CD4-positive, alpha-beta T cell treated with Interleukin-1 beta for 1 hour (primary cell): Measurements from ENCODE around the gene GFI1B.
"Not testable (repeated sequence)": the region's sequence is repeated elsewhere in the genome, so short reads cannot be mapped to it uniquely, and the experiment has no call there.

ENCODE experiments used
- DNase-seq, 2 donors: peaks; one replicate each; pipeline ENCODE4 v3.0.0-alpha.2; 2020 to 2022

The GFI1B gene

GRCh38 chr9:132978451-132979131 lies at the start of gene GFI1B:
TSS of gene GFI1B (plus strand) at chr9:132978694. CDS start at chr9:132986679, 7,985 bp downstream.
- DNase-seq = no peak

GRCh38 chr9:132931178-132931735 lies 47.2 kb upstream of the GFI1B start:
- DNase-seq = no peak

GRCh38 chr9:132935026-132935425 lies 43.5 kb upstream of the GFI1B start:
- DNase-seq = no peak

- DNase-seq = no peak
Measured at GRCh38 chr9:132937463-132937901, 41.0 kb upstream of the GFI1B start.

- DNase-seq = no peak
Measured at GRCh38 chr9:132939169-132939568, 39.3 kb upstream of the GFI1B start.

GRCh38 chr9:132942541-132943182 lies 35.8 kb upstream of the GFI1B start:
- no peak for DNase-seq

GRCh38 chr9:132943651-132944293 lies 34.7 kb upstream of the GFI1B start:
- DNase-seq = no peak

- DNase-seq = peak; percentile 96 to 98
Measured at GRCh38 chr9:132944294-132945185, 34.0 kb upstream of the GFI1B start, which contains the start of gene TSC1. TSS of gene TSC1 (minus strand) at chr9:132944616. CDS start at chr9:132928872, 15,744 bp downstream.

- no peak for DNase-seq
Measured at GRCh38 chr9:132945186-132946130, 33.0 kb upstream of the GFI1B start.

GRCh38 chr9:132946211-132946610 lies 32.3 kb upstream of the GFI1B start:
- DNase-seq = no peak

- DNase-seq = no peak
Measured at GRCh38 chr9:132946631-132947295, 31.7 kb upstream of the GFI1B start.

- DNase-seq = no peak
Measured at GRCh38 chr9:132947756-132948155, 30.7 kb upstream of the GFI1B start.

GRCh38 chr9:132948482-132949050 lies 29.9 kb upstream of the GFI1B start:
- DNase-seq = no peak

GRCh38 chr9:132949709-132950108 lies 28.8 kb upstream of the GFI1B start:
- DNase-seq = no peak

GRCh38 chr9:132955123-132955522 lies 23.4 kb upstream of the GFI1B start:
- no peak for DNase-seq

GRCh38 chr9:132955768-132956167 lies 22.7 kb upstream of the GFI1B start:
- DNase-seq = no peak

- DNase-seq = no peak
Measured at GRCh38 chr9:132957805-132958204, 20.7 kb upstream of the GFI1B start.

- DNase-seq = no peak
Measured at GRCh38 chr9:132961002-132961401, 17.5 kb upstream of the GFI1B start.

- DNase-seq = no peak
Measured at GRCh38 chr9:132965478-132965877, 13.0 kb upstream of the GFI1B start.

GRCh38 chr9:132967908-132968307 lies 10.6 kb upstream of the GFI1B start:
- DNase-seq = not testable (repeated sequence)
